Caco-2 (cell line): ENCODE results near the gene MAS1L. TPM values are rescaled to one million over a fixed set of nuclear protein-coding genes. Genes with fewer than 3 reads are reported as not detected.

Source experiments
- BruUV-seq: library from RNA; stranded (reverse); fragments of 400-500 nt; replicated peaks from 2 replicates; lab custom pipeline; 2021; lab: Mats Ljungman, UMichigan
- CTCF ChIA-PET: fragments of 300-600 bp; sonication (Branson Sonifier 250); formaldehyde crosslinking; loops from one replicate; lab custom pipeline; 2022; ENCODE audit warnings: antibody characterized with exemption; lab: Charles Lee
- POLR2A ChIA-PET: fragments of 300-600 bp; sonication (Branson Sonifier 250); formaldehyde crosslinking; loops from one replicate; lab custom pipeline; 2022; ENCODE audit warnings: antibody characterized with exemption; lab: Charles Lee
- DNase-seq, 2 experiments: peaks; one replicate each; pipeline versions ENCODE4 v3.0.0 to v3.0.0-alpha.2; 2020 to 2022
- H3K27me3 ChIP-seq: replicated peaks from 2 replicates; pipeline ENCODE4 v1.6.0; 2011; ENCODE audit warnings: low read length; ENCODE audit not compliant: control insufficient read depth, insufficient read depth
- H3K36me3 ChIP-seq: 2 replicates; pipeline ENCODE4 v1.5.1; 2011; ENCODE audit warnings: low read length; ENCODE audit not compliant: control insufficient read depth, insufficient read depth
- H3K4me1 ChIP-seq: fragments of 250-450 bp; sonication (Bioruptor Pico); 2 replicates; pipeline ENCODE4 v1.5.1; 2020; ENCODE audit warnings: mild to moderate bottlenecking
- H3K4me3 ChIP-seq: 2 replicates; pipeline ENCODE4 v1.5.1; 2011; ENCODE audit warnings: low read depth, mild to moderate bottlenecking, control low read depth, low read length
- H3K9me3 ChIP-seq: fragments of 250-450 bp; sonication (Bioruptor Pico); 2 replicates; pipeline ENCODE4 v1.5.1; 2020; ENCODE audit warnings: mild to moderate bottlenecking, moderate library complexity
- H3K27ac Mint-ChIP-seq: one replicate; pipeline ENCODE4 v1.8.0; 2022; ENCODE audit warnings: mixed read lengths; ENCODE audit not compliant: unreplicated experiment
- H3K27me3 Mint-ChIP-seq: one replicate; pipeline ENCODE4 v1.8.0; 2022; ENCODE audit warnings: mixed read lengths; ENCODE audit not compliant: insufficient read depth, unreplicated experiment
- H3K36me3 Mint-ChIP-seq: one replicate; pipeline ENCODE4 v1.8.0; 2022; ENCODE audit warnings: mild to moderate bottlenecking, mixed read lengths; ENCODE audit not compliant: insufficient read depth, unreplicated experiment
- H3K4me1 Mint-ChIP-seq: one replicate; pipeline ENCODE4 v1.8.0; 2022; ENCODE audit warnings: low read depth, mixed read lengths; ENCODE audit not compliant: unreplicated experiment
- H3K4me3 Mint-ChIP-seq: one replicate; pipeline ENCODE4 v1.8.0; 2022; ENCODE audit warnings: mild to moderate bottlenecking, moderate library complexity, mixed read lengths; ENCODE audit not compliant: unreplicated experiment
- H3K9me3 Mint-ChIP-seq: one replicate; pipeline ENCODE4 v1.8.0; 2022; ENCODE audit warnings: mixed read lengths; ENCODE audit not compliant: unreplicated experiment
- intact Hi-C: fragments of 100-400 bp; cut with micrococcal nuclease; formaldehyde crosslinking; loops from one replicate; pipeline ENCODE4 v1.10.0; 2022; ENCODE audit not compliant: unreplicated experiment
- total RNA-seq: library from RNA; stranded (reverse); gene quantifications from 2 replicates; pipeline ENCODE4 v1.2.3, GENCODE V29; 2022
- TF ChIP-seq, protein P1 (sequence below), 2 experiments: fragments of 200-600 bp in 1 of 2; IDR thresholded peaks; 1 replicate in 1 of 2; 2 replicates in 1 of 2; pipeline versions ENCODE4 v1.5.1 to v1.8.0; 2011 to 2022; ENCODE audit warnings: antibody characterized with exemption in 1 of 2, control low read depth in 1 of 2, inconsistent platforms in 1 of 2, low read depth in 1 of 2, low read length in 1 of 2, mild to moderate bottlenecking in 1 of 2, moderate library complexity in 1 of 2; ENCODE audit not compliant: insufficient read depth in 1 of 2, severe bottlenecking in 1 of 2, unreplicated experiment in 1 of 2

MAS1L gene
- total RNA-seq, 1 experiment from 2014 or later, result not detected

DNA sequence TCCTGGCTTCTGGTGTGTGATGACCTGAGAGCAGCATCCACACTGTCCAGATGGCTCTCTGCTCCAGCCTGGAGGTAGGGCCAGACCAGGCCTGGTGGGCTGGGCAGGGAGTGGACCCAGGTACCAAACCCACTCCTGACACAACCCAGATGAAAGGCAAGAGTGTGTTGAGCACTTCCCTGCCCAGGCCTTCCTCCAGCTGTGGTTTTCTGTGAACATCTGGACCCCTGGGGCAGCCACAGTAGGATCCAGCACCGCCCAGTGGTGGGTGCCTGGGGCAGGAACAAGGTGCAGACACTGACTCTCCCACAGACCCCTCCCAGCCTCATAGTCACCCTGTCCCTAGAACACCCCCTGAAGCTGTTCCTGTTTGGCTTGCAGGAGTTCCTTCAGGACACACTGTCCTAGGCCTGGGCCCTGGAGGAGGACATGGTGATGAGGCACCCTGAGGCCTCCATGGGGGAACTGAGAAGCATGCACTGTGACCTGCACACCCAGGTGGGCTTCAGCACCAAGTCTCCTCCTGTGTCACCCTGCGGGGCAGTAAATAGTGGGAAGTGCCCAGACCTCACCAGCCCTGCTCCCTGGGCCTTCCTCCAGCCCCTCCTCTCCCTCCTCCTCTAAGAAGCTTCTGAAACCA, 43.0 kb upstream of the MAS1L start:
- Mint-ChIP-seq H3K4me1 (no peaks in the 10 kb centered on the region), H3K36me3 (no peaks in the 10 kb centered on the region), H3K9me3 (no peaks in the 10 kb centered on the region), H3K4me3 (no peak overlapping the region), H3K27ac (no peak overlapping the region), H3K27me3 (peaks cover 2% of the 10 kb centered on the region)
- H3K9me3 ChIP-seq, result no peaks in the 10 kb centered on the region
- TF ChIP-seq, protein P1, sequence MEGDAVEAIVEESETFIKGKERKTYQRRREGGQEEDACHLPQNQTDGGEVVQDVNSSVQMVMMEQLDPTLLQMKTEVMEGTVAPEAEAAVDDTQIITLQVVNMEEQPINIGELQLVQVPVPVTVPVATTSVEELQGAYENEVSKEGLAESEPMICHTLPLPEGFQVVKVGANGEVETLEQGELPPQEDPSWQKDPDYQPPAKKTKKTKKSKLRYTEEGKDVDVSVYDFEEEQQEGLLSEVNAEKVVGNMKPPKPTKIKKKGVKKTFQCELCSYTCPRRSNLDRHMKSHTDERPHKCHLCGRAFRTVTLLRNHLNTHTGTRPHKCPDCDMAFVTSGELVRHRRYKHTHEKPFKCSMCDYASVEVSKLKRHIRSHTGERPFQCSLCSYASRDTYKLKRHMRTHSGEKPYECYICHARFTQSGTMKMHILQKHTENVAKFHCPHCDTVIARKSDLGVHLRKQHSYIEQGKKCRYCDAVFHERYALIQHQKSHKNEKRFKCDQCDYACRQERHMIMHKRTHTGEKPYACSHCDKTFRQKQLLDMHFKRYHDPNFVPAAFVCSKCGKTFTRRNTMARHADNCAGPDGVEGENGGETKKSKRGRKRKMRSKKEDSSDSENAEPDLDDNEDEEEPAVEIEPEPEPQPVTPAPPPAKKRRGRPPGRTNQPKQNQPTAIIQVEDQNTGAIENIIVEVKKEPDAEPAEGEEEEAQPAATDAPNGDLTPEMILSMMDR (IDR thresholded peaks at IDR 0.05; ENCODE audit: insufficient read depth in 1 of 2, low read depth in 1 of 2, low read length in 1 of 2, severe bottlenecking in 1 of 2, unreplicated experiment in 1 of 2), result no peak
- no peaks in the 10 kb centered on the region for H3K27me3 ChIP-seq
- no peaks in the 10 kb centered on the region for H3K4me1 ChIP-seq
- CTCF ChIA-PET, result no interaction called here
- POLR2A ChIA-PET, result no interaction called here
- H3K36me3 ChIP-seq, result no peaks in the 10 kb centered on the region
- intact Hi-C loops, result no loop called here
- BruUV-seq, result no TSS peak
- no peak overlapping the region for H3K4me3 ChIP-seq
- no peak for DNase-seq

DNA sequence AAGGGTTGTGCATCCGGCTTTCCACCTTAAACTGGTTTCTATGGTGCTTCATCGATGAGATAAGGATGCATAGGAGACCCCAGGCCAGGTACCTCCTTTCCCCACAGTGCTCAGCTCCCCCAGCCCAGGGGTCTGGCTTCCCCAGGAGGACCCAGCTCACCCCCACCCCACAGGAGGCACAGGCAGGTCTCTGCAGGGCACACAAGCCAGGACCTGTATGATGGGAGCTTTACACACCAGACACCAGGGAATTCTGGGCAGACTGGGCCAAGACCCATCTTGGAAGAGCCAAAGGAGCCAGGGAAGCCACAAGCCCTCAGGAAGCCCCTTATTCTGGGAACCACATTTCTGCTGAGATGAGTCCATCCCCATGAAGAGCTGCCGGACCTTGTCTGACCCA, 42.2 kb upstream of the MAS1L start:
- peaks cover 2% of the 10 kb centered on the region for H3K27me3 Mint-ChIP-seq

DNA sequence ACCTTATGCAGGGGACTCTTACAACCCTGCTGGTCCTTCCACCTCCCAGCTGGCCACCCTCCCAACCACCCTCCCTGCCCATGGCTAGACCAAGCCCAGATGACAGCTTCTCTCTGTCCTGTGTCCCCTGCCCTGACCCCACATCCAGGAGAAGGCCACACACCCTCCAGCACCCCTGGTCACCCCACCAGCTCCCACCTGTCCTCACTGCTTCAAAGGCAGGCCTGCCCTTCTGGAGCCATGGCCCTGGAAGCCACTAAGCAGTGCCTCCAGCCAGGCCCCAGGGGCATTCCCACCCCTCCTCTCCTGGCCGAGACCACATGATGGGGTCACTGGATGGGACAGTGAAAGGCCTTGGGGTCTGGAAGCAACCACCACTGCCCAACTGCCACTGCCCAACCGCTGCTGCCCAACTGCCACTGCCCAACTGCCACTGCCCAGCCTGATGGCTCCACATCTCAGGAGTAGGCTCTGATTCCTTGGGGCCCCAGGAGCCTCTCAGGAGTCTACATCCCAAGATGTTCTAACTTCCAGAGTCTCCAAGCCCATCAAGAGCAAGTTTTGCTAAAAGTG, 41.3 kb upstream of the MAS1L start:
- Mint-ChIP-seq H3K27ac (no peak overlapping the region), H3K27me3 (peaks cover 5% of the 10 kb centered on the region), H3K9me3 (no peaks in the 10 kb centered on the region), H3K4me3 (no peak overlapping the region), H3K4me1 (no peaks in the 10 kb centered on the region), H3K36me3 (no peaks in the 10 kb centered on the region)
- ChIA-PET CTCF (no interaction called here), POLR2A (no interaction called here)
- Histone ChIP-seq H3K4me1 (no peaks in the 10 kb centered on the region), H3K27me3 (no peaks in the 10 kb centered on the region), H3K4me3 (no peak overlapping the region), H3K9me3 (no peaks in the 10 kb centered on the region), H3K36me3 (no peaks in the 10 kb centered on the region)
- intact Hi-C loops, result no loop called here
- TF ChIP-seq, protein P1 (IDR thresholded peaks at IDR 0.05; ENCODE audit: insufficient read depth in 1 of 2, low read depth in 1 of 2, low read length in 1 of 2, severe bottlenecking in 1 of 2, unreplicated experiment in 1 of 2), result no peak
- no TSS peak for BruUV-seq
- DNase-seq, result no peak

More for the DNA sequence above, 42.2 kb upstream of the MAS1L start:
- TF ChIP-seq, protein P1 (IDR thresholded peaks at IDR 0.05; ENCODE audit: insufficient read depth in 1 of 2, low read depth in 1 of 2, low read length in 1 of 2, severe bottlenecking in 1 of 2, unreplicated experiment in 1 of 2), result no peak
- Histone ChIP-seq H3K9me3 (no peaks in the 10 kb centered on the region), H3K36me3 (no peaks in the 10 kb centered on the region), H3K27me3 (no peaks in the 10 kb centered on the region), H3K4me1 (no peaks in the 10 kb centered on the region), H3K4me3 (no peak overlapping the region)
- H3K36me3 Mint-ChIP-seq, result no peaks in the 10 kb centered on the region
- ChIA-PET CTCF (no interaction called here), POLR2A (no interaction called here)
- DNase-seq, result no peak
- H3K4me3 Mint-ChIP-seq, result no peak overlapping the region
- no peaks in the 10 kb centered on the region for H3K9me3 Mint-ChIP-seq
- no peaks in the 10 kb centered on the region for H3K4me1 Mint-ChIP-seq
- H3K27ac Mint-ChIP-seq, result no peak overlapping the region
- no TSS peak for BruUV-seq
- intact Hi-C loops, result no loop called here
